Suprapubic skin (tissue), 4 donors: Measurements from ENCODE around the gene LASP1. TPM values are rescaled to one million over a fixed set of nuclear protein-coding genes. Genes with fewer than 3 reads are reported as not detected.
"Not testable (repeated sequence)": the region's sequence is repeated elsewhere in the genome, so short reads cannot be mapped to it uniquely, and the experiment has no call there.

Source experiments
- DNase-seq, 2 donors: peaks; one replicate each; pipeline ENCODE4 v3.0.0-alpha.2; 2019; ENCODE audit warnings: low spot score in 2 of 2
- H3K27ac ChIP-seq: fragments of 200-600 bp; sonication (generic); one replicate; pipeline ENCODE4 v1.5.1; 2019
- H3K27me3 ChIP-seq: fragments of 200-600 bp; sonication (generic); one replicate; pipeline ENCODE4 v1.5.1; 2019
- H3K36me3 ChIP-seq: fragments of 200-600 bp; sonication (generic); one replicate; pipeline ENCODE4 v1.5.1; 2019
- H3K4me1 ChIP-seq: fragments of 200-600 bp; sonication (generic); one replicate; pipeline ENCODE4 v1.5.1; 2019
- H3K4me3 ChIP-seq: fragments of 200-600 bp; sonication (generic); one replicate; pipeline ENCODE4 v1.5.1; 2019; ENCODE audit warnings: mild to moderate bottlenecking
- H3K9me3 ChIP-seq: fragments of 200-600 bp; sonication (generic); one replicate; pipeline ENCODE4 v1.5.1; 2019
- CTCF ChIP-seq, 2 donors: fragments of 200-600 bp in 1 of 2; fragments of 450-650 bp in 1 of 2; sonication (generic) in 1 of 2; IDR thresholded peaks; one replicate each; pipeline ENCODE4 v1.5.1; 2016 to 2019; ENCODE audit warnings: antibody characterized with exemption in 2 of 2, mild to moderate bottlenecking in 1 of 2, moderate library complexity in 1 of 2
- EP300 ChIP-seq: sonication (generic); formaldehyde crosslinking; IDR thresholded peaks from one replicate; pipeline ENCODE4 v1.6.1; 2017; ENCODE audit warnings: antibody characterized with exemption
- POLR2A ChIP-seq, 2 donors: fragments of 450-650 bp; IDR thresholded peaks; one replicate each; pipeline ENCODE4 v1.6.1; 2017; ENCODE audit warnings: antibody characterized with exemption in 2 of 2, mild to moderate bottlenecking in 2 of 2, moderate library complexity in 2 of 2
- POLR2AphosphoS5 ChIP-seq, 3 donors: sonication (generic); formaldehyde crosslinking; IDR thresholded peaks; one replicate each; pipeline ENCODE4 v1.6.1; 2017; ENCODE audit warnings: antibody characterized with exemption in 3 of 3
- WGBS: methylation state at CpG from one replicate; pipeline ENCODE4 v1.1.5; 2018; 5-methylcytosine and 5-hydroxymethylcytosine counted together
- total RNA-seq, 4 donors: library from RNA; depleted of rRNA; stranded (reverse); fragments of >200 nt; gene quantifications; one replicate each; pipeline ENCODE4 v1.1.0, GENCODE V29; 2016

The LASP1 gene
- total RNA-seq, 4 donors from 2014 or later: 83.1 to 124 (median 99.6) TPM

GRCh38 chr17:38853292-38854219 lies 16.3 kb upstream of the LASP1 start, which contains the start of gene RPL23:
TSS of gene RPL23 (minus strand) at chr17:38853721. CDS start at chr17:38853710, 11 bp downstream.
- TF ChIP-seq POLR2AphosphoS5 (IDR thresholded peaks at IDR 0.05): peak; percentile 72 to 92 (median 86)
- TF ChIP-seq CTCF (IDR thresholded peaks at IDR 0.05): no peak
- no peak for TF ChIP-seq EP300
- peak; percentile 68 to 94 for TF ChIP-seq POLR2A (IDR thresholded peaks at IDR 0.05)
- Histone ChIP-seq H3K27ac (peak within 1 kb of the TSS; percentile 90), H3K4me1 (peaks cover 25% of the 10 kb centered on the region), H3K4me3 (peak within 1 kb of the TSS; percentile 63), H3K27me3 (no peaks in the 10 kb centered on the region), H3K36me3 (peaks cover 31% of the 10 kb centered on the region), H3K9me3 (no peaks in the 10 kb centered on the region)
- under 1% methylated on average over 41 of the region's 48 CpGs for WGBS
- DNase-seq: peak; percentile 96 to 97

- peak in 1 of 2 donors; percentile 61 for DNase-seq
- H3K27ac ChIP-seq, H3K4me3 ChIP-seq, H3K9me3 ChIP-seq, H3K27me3 ChIP-seq: not testable (repeated sequence)
- H3K4me1 ChIP-seq: peaks cover 25% of the 10 kb centered on the region
- peaks cover 14% of the 10 kb centered on the region for H3K36me3 ChIP-seq
- WGBS: 91% methylated on average over 28 of the region's 28 CpGs
Measured at GRCh38 chr17:38855101-38855714, 14.7 kb upstream of the LASP1 start.

- Histone ChIP-seq H3K36me3 (peaks cover under 1% of the 10 kb centered on the region), H3K4me3 (no peak overlapping the region), H3K27ac (no peak overlapping the region), H3K27me3 (no peaks in the 10 kb centered on the region), H3K4me1 (peaks cover 8% of the 10 kb centered on the region), H3K9me3 (no peaks in the 10 kb centered on the region)
- TF ChIP-seq EP300 (no peak), CTCF (IDR thresholded peaks at IDR 0.05) (no peak), POLR2AphosphoS5 (IDR thresholded peaks at IDR 0.05) (no peak), POLR2A (IDR thresholded peaks at IDR 0.05) (no peak)
- WGBS: 60% methylated on average over 5 of the region's 5 CpGs
- no peak for DNase-seq
Measured at GRCh38 chr17:38857271-38857670, 12.6 kb upstream of the LASP1 start.

- TF ChIP-seq CTCF (IDR thresholded peaks at IDR 0.05): no peak
- no peak for TF ChIP-seq EP300
- no peak for TF ChIP-seq POLR2AphosphoS5 (IDR thresholded peaks at IDR 0.05)
- no peak for TF ChIP-seq POLR2A (IDR thresholded peaks at IDR 0.05)
- no peaks in the 10 kb centered on the region for H3K9me3 ChIP-seq
- H3K36me3 ChIP-seq: no peaks in the 10 kb centered on the region
- H3K4me1 ChIP-seq: no peaks in the 10 kb centered on the region
- 30% methylated on average over 8 of the region's 8 CpGs for WGBS
- DNase-seq: no peak
- H3K27me3 ChIP-seq: no peaks in the 10 kb centered on the region
- no peak overlapping the region for H3K27ac ChIP-seq
- H3K4me3 ChIP-seq: no peak overlapping the region
Measured at GRCh38 chr17:38861399-38861843, 8.4 kb upstream of the LASP1 start.

- H3K27me3 ChIP-seq: no peaks in the 10 kb centered on the region
- no peak for DNase-seq
- no peak for TF ChIP-seq POLR2AphosphoS5 (IDR thresholded peaks at IDR 0.05)
- no peak for TF ChIP-seq EP300
- TF ChIP-seq POLR2A (IDR thresholded peaks at IDR 0.05): no peak
- no peak for TF ChIP-seq CTCF (IDR thresholded peaks at IDR 0.05)
- no peaks in the 10 kb centered on the region for H3K9me3 ChIP-seq
- no peaks in the 10 kb centered on the region for H3K36me3 ChIP-seq
- no peak overlapping the region for H3K4me3 ChIP-seq
- no peak overlapping the region for H3K27ac ChIP-seq
- 57% methylated on average over 11 of the region's 11 CpGs for WGBS
- peaks cover 14% of the 10 kb centered on the region for H3K4me1 ChIP-seq
Measured at GRCh38 chr17:38864636-38865398, 5.0 kb upstream of the LASP1 start.
